IMR-90 (cell line): ENCODE results near the gene MEIS1. TPM values are rescaled to one million over a fixed set of nuclear protein-coding genes. Genes with fewer than 3 reads are reported as not detected.

Experiments
- ATAC-seq: fragments of 200-7000 bp; cut with Tn5 transposase; 2 replicates; pipeline ENCODE4 v1.9.1; 2020; ENCODE audit warnings: low read depth, mild to moderate bottlenecking, moderate library complexity
- BruUV-seq: library from RNA; stranded (reverse); fragments of 400-500 nt; replicated peaks from 2 replicates; lab custom pipeline; 2021; lab: Mats Ljungman, UMichigan
- CTCF ChIA-PET: fragments of 300-600 bp; formaldehyde crosslinking; extraction: SDS; loops from one replicate; lab custom pipeline; 2021; ENCODE audit warnings: antibody characterized with exemption; lab: Yijun Ruan, JAX
- POLR2A ChIA-PET: fragments of 300-600 bp; sonication (Branson Sonifier 250); formaldehyde crosslinking; loops from one replicate; lab custom pipeline; 2022; ENCODE audit warnings: antibody characterized with exemption; ENCODE audit not compliant: unreplicated experiment; lab: Charles Lee
- DNase-seq: peaks from one replicate; pipeline ENCODE4 v3.0.0; 2013
- H2AFZ ChIP-seq: replicated peaks from 2 replicates; pipeline ENCODE3; 2013; ENCODE audit warnings: low read length, mild to moderate bottlenecking; ENCODE audit not compliant: poor library complexity
- H2AK5ac ChIP-seq: 2 replicates; pipeline ENCODE4 v1.6.1; 2013; ENCODE audit warnings: low read depth, low read length, inconsistent platforms
- H2AK9ac ChIP-seq: replicated peaks from 2 replicates; pipeline ENCODE3; 2013; ENCODE audit warnings: mild to moderate bottlenecking, low read depth, low read length, moderate library complexity; ENCODE audit not compliant: poor library complexity
- H2BK120ac ChIP-seq: 2 replicates; pipeline ENCODE4 v1.6.1; 2013; ENCODE audit warnings: low read depth, low read length, inconsistent platforms
- H2BK15ac ChIP-seq: 3 replicates; pipeline ENCODE4 v1.6.1; 2013; ENCODE audit warnings: low read depth, low read length, inconsistent platforms
- H2BK20ac ChIP-seq: 2 replicates; pipeline ENCODE4 v1.6.1; 2013; ENCODE audit warnings: low read depth, mild to moderate bottlenecking, inconsistent platforms, low read length, moderate library complexity
- H2BK5ac ChIP-seq: 2 replicates; pipeline ENCODE4 v1.6.1; 2013; ENCODE audit warnings: mild to moderate bottlenecking, low read depth, low read length, inconsistent platforms; ENCODE audit not compliant: poor library complexity, severe bottlenecking
- H3K14ac ChIP-seq: replicated peaks from 2 replicates; pipeline ENCODE4 v1.6.1; 2013; ENCODE audit warnings: low read depth, low read length, inconsistent platforms
- H3K18ac ChIP-seq: 2 replicates; pipeline ENCODE4 v1.6.1; 2013; ENCODE audit warnings: low read depth, low read length, control low read depth
- H3K23ac ChIP-seq: 2 replicates; pipeline ENCODE4 v1.6.1; 2013; ENCODE audit warnings: low read depth, low read length, inconsistent platforms
- H3K27ac ChIP-seq: 2 replicates; pipeline ENCODE4 v1.5.1; 2013; ENCODE audit warnings: mild to moderate bottlenecking, control low read depth, low read length; ENCODE audit not compliant: insufficient read depth
- H3K27me3 ChIP-seq: 2 replicates; pipeline ENCODE4 v1.6.1; 2013; ENCODE audit warnings: low read length; ENCODE audit not compliant: control insufficient read depth, insufficient read depth
- H3K36me3 ChIP-seq: 2 replicates; pipeline ENCODE4 v1.6.1; 2013; ENCODE audit warnings: low read length, mixed read lengths; ENCODE audit not compliant: control insufficient read depth, insufficient read depth
- H3K4ac ChIP-seq: 2 replicates; pipeline ENCODE4 v1.6.1; 2013; ENCODE audit warnings: low read depth, low read length, inconsistent platforms
- H3K4me1 ChIP-seq: 2 replicates; pipeline ENCODE4 v1.6.1; 2013; ENCODE audit warnings: low read length, mixed read lengths; ENCODE audit not compliant: control insufficient read depth, insufficient read depth
- H3K4me2 ChIP-seq: 2 replicates; pipeline ENCODE4 v1.6.1; 2013; ENCODE audit warnings: low read depth, mild to moderate bottlenecking, control low read depth, low read length, moderate library complexity
- H3K4me3 ChIP-seq: 2 replicates; pipeline ENCODE4 v1.5.1; 2013; ENCODE audit warnings: low read depth, mild to moderate bottlenecking, control low read depth, low read length, moderate library complexity; ENCODE audit not compliant: insufficient read depth
- H3K56ac ChIP-seq: 2 replicates; pipeline ENCODE4 v1.6.1; 2013; ENCODE audit warnings: low read length, inconsistent platforms; ENCODE audit not compliant: insufficient read depth; ENCODE audit errors: extremely low read depth
- H3K79me1 ChIP-seq, 2 experiments: 2 replicates each; pipeline ENCODE4 v1.6.1; 2013; ENCODE audit warnings: low read length in 2 of 2, inconsistent platforms in 1 of 2, low read depth in 1 of 2
- H3K9ac ChIP-seq: 2 replicates; pipeline ENCODE4 v1.6.1; 2013; ENCODE audit warnings: low read depth, low read length, control low read depth
- H3K9me1 ChIP-seq: 2 replicates; pipeline ENCODE4 v1.6.1; 2013; ENCODE audit warnings: low read length, inconsistent platforms; ENCODE audit not compliant: insufficient read depth
- H3K9me3 ChIP-seq: 2 replicates; pipeline ENCODE4 v1.6.1; 2013; ENCODE audit warnings: low read length; ENCODE audit not compliant: control insufficient read depth, insufficient read depth
- H4K20me1 ChIP-seq: 2 replicates; pipeline ENCODE4 v1.6.1; 2013; ENCODE audit warnings: low read length, inconsistent platforms; ENCODE audit not compliant: insufficient read depth
- H4K5ac ChIP-seq: 2 replicates; pipeline ENCODE4 v1.6.1; 2013; ENCODE audit warnings: mild to moderate bottlenecking, low read depth, low read length, control low read depth
- H4K8ac ChIP-seq, 2 experiments: 2 replicates each; pipeline ENCODE4 v1.6.1; 2013; ENCODE audit warnings: low read depth in 2 of 2, low read length in 2 of 2, control low read depth in 1 of 2, inconsistent platforms in 1 of 2
- H4K91ac ChIP-seq: 2 replicates; pipeline ENCODE4 v1.6.1; 2013; ENCODE audit warnings: low read depth, low read length, inconsistent platforms; ENCODE audit not compliant: insufficient read depth
- BHLHE40 ChIP-seq: fragments of 150-350 bp; IDR thresholded peaks from 2 replicates; pipeline ENCODE4 v1.6.1; 2016; ENCODE audit warnings: mild to moderate bottlenecking, low read depth, low read length
- CEBPB ChIP-seq: IDR thresholded peaks from 2 replicates; pipeline ENCODE4 v1.6.1; 2012; ENCODE audit warnings: low read depth, low read length, improper control_type of control experiment
- CHD1 ChIP-seq: IDR thresholded peaks from 2 replicates; pipeline ENCODE4 v1.6.1; 2012; ENCODE audit warnings: low read depth, low read length, improper control_type of control experiment
- FOS ChIP-seq: fragments of 150-350 bp; IDR thresholded peaks from 2 replicates; pipeline ENCODE4 v1.6.1; 2016; ENCODE audit warnings: low read depth, low read length
- MAFK ChIP-seq: IDR thresholded peaks from 2 replicates; pipeline ENCODE4 v1.6.1; 2012; ENCODE audit warnings: low read depth, low read length, improper control_type of control experiment
- MAZ ChIP-seq: IDR thresholded peaks from 2 replicates; pipeline ENCODE4 v1.6.1; 2012; ENCODE audit warnings: low read depth, mild to moderate bottlenecking, low read length, improper control_type of control experiment, moderate library complexity, borderline replicate concordance
- MXI1 ChIP-seq: IDR thresholded peaks from 2 replicates; pipeline ENCODE4 v1.6.1; 2012; ENCODE audit warnings: low read depth, mild to moderate bottlenecking, low read length, moderate library complexity, borderline replicate concordance
- NFE2L2 ChIP-seq: fragments of 150-350 bp; IDR thresholded peaks from 2 replicates; pipeline ENCODE4 v1.6.1; 2016; ENCODE audit warnings: low read depth, mild to moderate bottlenecking, low read length
- POLR2A ChIP-seq: IDR thresholded peaks from 2 replicates; pipeline ENCODE4 v1.6.1; 2012; ENCODE audit warnings: mild to moderate bottlenecking, low read depth, low read length
- RAD21 ChIP-seq: IDR thresholded peaks from 2 replicates; pipeline ENCODE4 v1.6.1; 2012; ENCODE audit warnings: low read length, improper control_type of control experiment
- RCOR1 ChIP-seq: IDR thresholded peaks from 2 replicates; pipeline ENCODE4 v1.6.1; 2012; ENCODE audit warnings: mild to moderate bottlenecking, low read length, improper control_type of control experiment; ENCODE audit not compliant: insufficient replicate concordance
- RFX5 ChIP-seq: IDR thresholded peaks from 2 replicates; pipeline ENCODE4 v1.8.0; 2012; ENCODE audit warnings: low read depth, mild to moderate bottlenecking, low read length, moderate library complexity
- SMC3 ChIP-seq: fragments of 150-350 bp; IDR thresholded peaks from 2 replicates; pipeline ENCODE4 v1.6.1; 2016; ENCODE audit warnings: low read depth, mild to moderate bottlenecking, antibody characterized with exemption, low read length, moderate library complexity
- WGBS, 2 experiments: methylation state at CpG; one replicate each; pipeline versions ENCODE4 v1.1.5 to v1.1.7; 2013; ENCODE audit warnings: missing lambda C conversion rate in 2 of 2; ENCODE audit not compliant: insufficient read length in 1 of 2; ENCODE audit errors: extremely low coverage in 2 of 2; 5-methylcytosine and 5-hydroxymethylcytosine counted together
- dilution Hi-C: fragments of 300-500 bp; cut with HindIII; formaldehyde crosslinking; loops from one replicate; pipeline ENCODE4 v1.14.3; 2018; ENCODE audit warnings: low sequenced_read_pairs; ENCODE audit not compliant: unreplicated experiment
- in situ Hi-C: fragments of 300-500 bp; cut with MboI; formaldehyde crosslinking; loops from 3 replicates; pipeline ENCODE4 v1.14.3; 2019; ENCODE audit warnings: low sequenced_read_pairs, inconsistent platforms, mixed read lengths
- intact Hi-C: fragments of 100-400 bp; cut with micrococcal nuclease; formaldehyde crosslinking; loops from 2 replicates; pipeline ENCODE4 v1.10.0; 2022
- polyA plus RNA-seq, 3 experiments: library from polyadenylated mRNA; depleted of rRNA; stranded (reverse); fragments of >200 nt; gene quantifications; 2 replicates each; pipeline ENCODE4 v1.2.3, GENCODE V29; 2012; ENCODE audit warnings: low replicate concordance in 1 of 3
- total RNA-seq: library from RNA; depleted of rRNA; stranded (reverse); fragments of >200 nt; gene quantifications from 2 replicates; pipeline ENCODE4 v1.2.3, GENCODE V29; 2012
- TF ChIP-seq, protein P1 (sequence below): fragments of 150-350 bp; IDR thresholded peaks from 2 replicates; pipeline ENCODE4 v1.6.1; 2017; ENCODE audit warnings: mild to moderate bottlenecking, antibody characterized with exemption, low read length, low read depth
- TF ChIP-seq, protein P2 (sequence below): conservative IDR thresholded peaks from 2 replicates; pipeline ENCODE4 v1.5.1; 2012; ENCODE audit warnings: mild to moderate bottlenecking, low read depth, low read length, improper control_type of control experiment
- TF ChIP-seq, protein P3 (sequence below): fragments of 150-350 bp; IDR thresholded peaks from 2 replicates; pipeline ENCODE4 v1.6.1; 2016; ENCODE audit warnings: low read depth, mild to moderate bottlenecking, low read length, moderate library complexity, borderline replicate concordance

The MEIS1 gene
- total and polyA plus RNA-seq, 2 of the 4 experiments (the other 2 are of a cell fraction) = 54.4 to 157 TPM

DNA sequence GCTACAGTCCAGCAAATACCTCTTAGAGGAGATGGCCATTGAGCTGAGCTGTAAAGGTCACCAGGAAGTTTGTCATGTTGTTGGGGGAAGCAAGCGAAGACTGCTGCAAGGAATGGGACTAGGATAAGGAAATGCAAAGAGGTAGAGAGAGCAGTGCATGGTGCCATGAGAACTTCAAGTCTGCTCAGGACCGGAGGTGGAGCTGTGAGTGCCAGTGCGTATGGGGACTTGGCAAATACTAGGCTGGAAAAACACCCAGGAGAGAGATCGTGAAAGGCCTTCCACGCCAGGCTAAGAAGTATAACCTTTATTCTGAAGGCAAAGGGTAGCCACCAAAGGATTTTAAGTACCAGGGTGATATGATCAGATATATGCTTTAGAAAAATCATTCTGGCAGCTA is 71.3 kb downstream of the MEIS1 start:
- Histone ChIP-seq H3K79me1 (peaks cover 28 to 71% of the 10 kb centered on the region in 2 experiments), H2BK20ac (no peak overlapping the region), H3K9me3 (no peaks in the 10 kb centered on the region), H3K18ac (no peak overlapping the region), H3K4me1 (peaks cover 37% of the 10 kb centered on the region), H4K5ac (0 out of 2 replicates have a peak overlapping the region, but pooled peaks have one; percentile 12), H2AK9ac (no peak overlapping the region), H4K20me1 (peaks cover 88% of the 10 kb centered on the region), H4K8ac (peak overlapping the region in 1 of 2 experiments; percentile 10; a peak in 1 of 4 replicates), H2BK120ac (no peak overlapping the region), H3K27me3 (no peaks in the 10 kb centered on the region), H3K14ac (no peak overlapping the region), H3K9ac (no peak overlapping the region), H2BK5ac (no peak overlapping the region), H2AFZ (no peak overlapping the region), H2AK5ac (no peak overlapping the region), H3K27ac (0 out of 2 replicates have a peak overlapping the region, but pooled peaks have one; percentile 10), H3K23ac (no peak overlapping the region), H3K36me3 (peaks cover 29% of the 10 kb centered on the region), H3K9me1 (peaks cover 24% of the 10 kb centered on the region), H3K4me2 (no peak overlapping the region; the same call in 1 of the 2 replicates), H3K4ac (no peak overlapping the region), H3K4me3 (no peak overlapping the region), H4K91ac (no peak overlapping the region), H2BK15ac (no peak overlapping the region), H3K56ac (no peak overlapping the region)
- CTCF ChIA-PET = no interaction called here
- ATAC-seq (no peak), DNase-seq (no peak)
- TF ChIP-seq, protein P1, sequence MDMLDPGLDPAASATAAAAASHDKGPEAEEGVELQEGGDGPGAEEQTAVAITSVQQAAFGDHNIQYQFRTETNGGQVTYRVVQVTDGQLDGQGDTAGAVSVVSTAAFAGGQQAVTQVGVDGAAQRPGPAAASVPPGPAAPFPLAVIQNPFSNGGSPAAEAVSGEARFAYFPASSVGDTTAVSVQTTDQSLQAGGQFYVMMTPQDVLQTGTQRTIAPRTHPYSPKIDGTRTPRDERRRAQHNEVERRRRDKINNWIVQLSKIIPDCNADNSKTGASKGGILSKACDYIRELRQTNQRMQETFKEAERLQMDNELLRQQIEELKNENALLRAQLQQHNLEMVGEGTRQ = no peak
- TF ChIP-seq MXI1 = no peak
- no peak for TF ChIP-seq NFE2L2
- no peak for TF ChIP-seq FOS
- no peak for TF ChIP-seq POLR2A
- no peak for TF ChIP-seq CHD1
- no peak for TF ChIP-seq RFX5
- no peak for TF ChIP-seq BHLHE40
- TF ChIP-seq MAZ = no peak
- TF ChIP-seq, protein P2, sequence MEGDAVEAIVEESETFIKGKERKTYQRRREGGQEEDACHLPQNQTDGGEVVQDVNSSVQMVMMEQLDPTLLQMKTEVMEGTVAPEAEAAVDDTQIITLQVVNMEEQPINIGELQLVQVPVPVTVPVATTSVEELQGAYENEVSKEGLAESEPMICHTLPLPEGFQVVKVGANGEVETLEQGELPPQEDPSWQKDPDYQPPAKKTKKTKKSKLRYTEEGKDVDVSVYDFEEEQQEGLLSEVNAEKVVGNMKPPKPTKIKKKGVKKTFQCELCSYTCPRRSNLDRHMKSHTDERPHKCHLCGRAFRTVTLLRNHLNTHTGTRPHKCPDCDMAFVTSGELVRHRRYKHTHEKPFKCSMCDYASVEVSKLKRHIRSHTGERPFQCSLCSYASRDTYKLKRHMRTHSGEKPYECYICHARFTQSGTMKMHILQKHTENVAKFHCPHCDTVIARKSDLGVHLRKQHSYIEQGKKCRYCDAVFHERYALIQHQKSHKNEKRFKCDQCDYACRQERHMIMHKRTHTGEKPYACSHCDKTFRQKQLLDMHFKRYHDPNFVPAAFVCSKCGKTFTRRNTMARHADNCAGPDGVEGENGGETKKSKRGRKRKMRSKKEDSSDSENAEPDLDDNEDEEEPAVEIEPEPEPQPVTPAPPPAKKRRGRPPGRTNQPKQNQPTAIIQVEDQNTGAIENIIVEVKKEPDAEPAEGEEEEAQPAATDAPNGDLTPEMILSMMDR = no peak
- no peak for TF ChIP-seq CEBPB
- TF ChIP-seq, protein P3, sequence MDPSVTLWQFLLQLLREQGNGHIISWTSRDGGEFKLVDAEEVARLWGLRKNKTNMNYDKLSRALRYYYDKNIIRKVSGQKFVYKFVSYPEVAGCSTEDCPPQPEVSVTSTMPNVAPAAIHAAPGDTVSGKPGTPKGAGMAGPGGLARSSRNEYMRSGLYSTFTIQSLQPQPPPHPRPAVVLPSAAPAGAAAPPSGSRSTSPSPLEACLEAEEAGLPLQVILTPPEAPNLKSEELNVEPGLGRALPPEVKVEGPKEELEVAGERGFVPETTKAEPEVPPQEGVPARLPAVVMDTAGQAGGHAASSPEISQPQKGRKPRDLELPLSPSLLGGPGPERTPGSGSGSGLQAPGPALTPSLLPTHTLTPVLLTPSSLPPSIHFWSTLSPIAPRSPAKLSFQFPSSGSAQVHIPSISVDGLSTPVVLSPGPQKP = no peak
- no peak for TF ChIP-seq SMC3
- TF ChIP-seq RCOR1 = no peak
- TF ChIP-seq RAD21 = no peak
- no peak for TF ChIP-seq MAFK
- POLR2A ChIA-PET = no interaction called here
- dilution Hi-C loops = no loop called here
- WGBS, 2 experiments = 79% methylated on average over 2 of the region's 5 CpGs; no CpG with 5 or more reads in 1 of the 2 experiments
- intact Hi-C loops = no loop called here
- in situ Hi-C loops = no loop called here
- no TSS peak for BruUV-seq
